ENCODE data around the gene RNU6-8.

- TF ChIP-seq CTCF (IDR thresholded peaks at IDR 0.05), result no peak
- no peak for TF ChIP-seq EP300 (IDR thresholded peaks at IDR 0.05; ENCODE audit: low read depth)
- TF ChIP-seq POLR2AphosphoS5 (IDR thresholded peaks at IDR 0.05), result no peak
Measured at GRCh38 chr14:32166029-32166428, 37.0 kb downstream of the RNU6-8 start.
